Adrenal gland (tissue), 5 donors: ENCODE measurements around the gene PLIN1.

Source experiments
- POLR2A ChIP-seq, 2 donors: fragments of 450-650 bp; IDR thresholded peaks; one replicate each; pipeline ENCODE4 v1.6.1; 2017; ENCODE audit warnings: antibody characterized with exemption in 2 of 2, mild to moderate bottlenecking in 2 of 2, moderate library complexity in 1 of 2
- TF ChIP-seq, protein P1 (sequence below), 6 experiments: fragments of 450-650 bp in 4 of 6; fragments of 200-600 bp in 2 of 6; sonication (generic) in 1 of 6; IDR thresholded peaks; 1 replicate in 5 of 6; 2 replicates in 1 of 6; pipeline versions ENCODE4 v1.5.1 to v1.8.0; 2016 to 2021; ENCODE audit warnings: antibody characterized with exemption in 6 of 6, mild to moderate bottlenecking in 2 of 6, moderate library complexity in 1 of 6
- donor health status: DM: no; HTN: no; CAD: no.

DNA sequence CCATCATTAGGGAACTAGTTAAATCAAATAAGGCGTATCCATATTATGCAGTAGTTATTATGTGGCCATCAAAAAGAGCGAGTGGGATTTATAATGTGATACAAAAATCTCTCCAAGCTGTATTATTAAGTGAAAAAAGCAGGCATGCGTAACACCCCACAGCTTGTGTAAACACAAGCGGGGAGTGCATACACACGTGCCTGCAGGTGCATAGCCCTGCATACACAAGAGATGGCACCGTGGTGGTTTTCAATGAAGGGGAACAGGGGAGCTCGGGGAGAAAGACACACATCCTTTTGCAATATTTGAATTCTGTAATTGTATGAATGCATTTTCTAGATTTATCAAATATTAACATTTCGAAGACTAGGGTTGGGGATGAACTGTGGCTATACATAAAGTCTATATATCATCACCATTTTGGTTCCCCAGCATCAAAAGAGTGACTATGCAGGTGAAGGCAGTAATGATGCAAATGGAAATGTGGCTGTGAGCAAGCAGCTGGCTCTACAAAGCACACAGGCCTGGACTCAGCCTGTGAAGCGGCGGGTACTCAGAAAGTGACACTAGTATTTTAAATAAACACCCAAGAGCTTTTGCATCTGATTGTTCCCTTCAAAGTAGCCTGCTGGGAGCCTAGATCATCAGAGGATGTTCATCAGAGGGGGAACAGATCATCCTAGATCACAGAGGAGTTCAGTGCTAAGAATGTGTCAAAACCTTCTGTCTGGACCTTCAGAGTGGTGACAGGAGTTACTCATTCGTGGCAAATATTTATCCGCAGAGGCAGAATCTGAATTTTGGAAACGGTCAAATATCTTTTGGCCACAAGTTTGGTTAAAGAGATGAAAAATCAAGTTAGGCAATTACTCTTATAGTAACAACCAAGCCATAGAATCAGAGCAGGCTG is 14.5 kb downstream of the PLIN1 start:
- TF ChIP-seq POLR2A (IDR thresholded peaks at IDR 0.05), result no peak
- TF ChIP-seq, protein P1, sequence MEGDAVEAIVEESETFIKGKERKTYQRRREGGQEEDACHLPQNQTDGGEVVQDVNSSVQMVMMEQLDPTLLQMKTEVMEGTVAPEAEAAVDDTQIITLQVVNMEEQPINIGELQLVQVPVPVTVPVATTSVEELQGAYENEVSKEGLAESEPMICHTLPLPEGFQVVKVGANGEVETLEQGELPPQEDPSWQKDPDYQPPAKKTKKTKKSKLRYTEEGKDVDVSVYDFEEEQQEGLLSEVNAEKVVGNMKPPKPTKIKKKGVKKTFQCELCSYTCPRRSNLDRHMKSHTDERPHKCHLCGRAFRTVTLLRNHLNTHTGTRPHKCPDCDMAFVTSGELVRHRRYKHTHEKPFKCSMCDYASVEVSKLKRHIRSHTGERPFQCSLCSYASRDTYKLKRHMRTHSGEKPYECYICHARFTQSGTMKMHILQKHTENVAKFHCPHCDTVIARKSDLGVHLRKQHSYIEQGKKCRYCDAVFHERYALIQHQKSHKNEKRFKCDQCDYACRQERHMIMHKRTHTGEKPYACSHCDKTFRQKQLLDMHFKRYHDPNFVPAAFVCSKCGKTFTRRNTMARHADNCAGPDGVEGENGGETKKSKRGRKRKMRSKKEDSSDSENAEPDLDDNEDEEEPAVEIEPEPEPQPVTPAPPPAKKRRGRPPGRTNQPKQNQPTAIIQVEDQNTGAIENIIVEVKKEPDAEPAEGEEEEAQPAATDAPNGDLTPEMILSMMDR (IDR thresholded peaks at IDR 0.05), result no peak
